PC-9 (cell line): ENCODE results near the gene IGFBP7.

Experiments
- EZH2 ChIP-seq: fragments of 200-600 bp; sonication (generic); IDR thresholded peaks from 2 replicates; pipeline ENCODE4 v1.8.0; 2017; ENCODE audit warnings: antibody characterized with exemption, low read depth
- TF ChIP-seq, protein P1 (sequence below): fragments of 200-600 bp; sonication (generic); conservative IDR thresholded peaks from 2 replicates; pipeline ENCODE4 v1.6.1; 2017; ENCODE audit warnings: mixed run types, antibody characterized with exemption, mild to moderate bottlenecking, moderate library complexity

DNA sequence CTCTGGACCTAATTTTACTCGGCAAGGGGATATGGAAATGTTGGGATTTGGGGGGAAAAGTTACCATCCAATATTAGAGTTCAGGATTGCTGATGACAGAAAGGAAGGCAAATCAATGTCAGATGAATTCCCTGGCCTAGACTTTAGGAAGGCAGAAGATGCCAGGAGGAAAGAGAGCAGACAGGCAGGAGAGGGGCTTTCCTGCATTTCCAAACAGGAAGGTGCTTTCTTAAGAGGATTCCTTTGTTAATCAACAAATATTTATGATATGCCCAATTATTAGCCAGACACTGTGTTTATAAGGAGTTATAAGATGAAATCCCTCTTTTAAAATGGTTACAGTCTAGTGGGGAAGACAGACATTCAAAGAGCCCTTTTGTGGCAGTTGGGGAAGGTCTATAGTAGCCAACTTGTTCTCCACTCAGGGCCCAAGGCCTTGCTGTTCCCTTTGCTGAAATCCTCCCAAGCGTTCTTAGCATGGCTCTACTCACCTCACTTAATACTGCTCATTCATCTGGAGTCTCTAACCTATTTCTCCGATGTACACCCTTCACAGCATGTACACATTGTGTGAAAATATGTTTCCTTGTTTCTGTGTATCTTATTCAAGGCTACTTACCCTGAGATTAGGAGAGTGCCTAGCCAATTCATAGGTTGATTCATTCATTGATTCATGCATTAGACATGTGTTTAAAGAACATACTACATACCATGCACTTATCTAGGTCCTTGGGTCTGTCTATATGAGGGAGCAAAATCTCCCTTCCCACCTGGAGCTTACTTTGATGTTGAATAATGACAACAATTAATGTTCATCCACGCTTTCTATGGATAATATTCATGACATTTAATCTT is 5.3 kb downstream of the IGFBP7 start:
- TF ChIP-seq, protein P1, sequence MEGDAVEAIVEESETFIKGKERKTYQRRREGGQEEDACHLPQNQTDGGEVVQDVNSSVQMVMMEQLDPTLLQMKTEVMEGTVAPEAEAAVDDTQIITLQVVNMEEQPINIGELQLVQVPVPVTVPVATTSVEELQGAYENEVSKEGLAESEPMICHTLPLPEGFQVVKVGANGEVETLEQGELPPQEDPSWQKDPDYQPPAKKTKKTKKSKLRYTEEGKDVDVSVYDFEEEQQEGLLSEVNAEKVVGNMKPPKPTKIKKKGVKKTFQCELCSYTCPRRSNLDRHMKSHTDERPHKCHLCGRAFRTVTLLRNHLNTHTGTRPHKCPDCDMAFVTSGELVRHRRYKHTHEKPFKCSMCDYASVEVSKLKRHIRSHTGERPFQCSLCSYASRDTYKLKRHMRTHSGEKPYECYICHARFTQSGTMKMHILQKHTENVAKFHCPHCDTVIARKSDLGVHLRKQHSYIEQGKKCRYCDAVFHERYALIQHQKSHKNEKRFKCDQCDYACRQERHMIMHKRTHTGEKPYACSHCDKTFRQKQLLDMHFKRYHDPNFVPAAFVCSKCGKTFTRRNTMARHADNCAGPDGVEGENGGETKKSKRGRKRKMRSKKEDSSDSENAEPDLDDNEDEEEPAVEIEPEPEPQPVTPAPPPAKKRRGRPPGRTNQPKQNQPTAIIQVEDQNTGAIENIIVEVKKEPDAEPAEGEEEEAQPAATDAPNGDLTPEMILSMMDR, result no peak
- TF ChIP-seq EZH2, result no peak
